Measurements from ENCODE around the gene RAD50. TPM values are rescaled to one million over a fixed set of nuclear protein-coding genes. Genes with fewer than 3 reads are reported as not detected.

Gene RAD50
- total and polyA plus RNA-seq, 7 donors, result 6.8 to 35.9 (median 28.5) TPM

DNA sequence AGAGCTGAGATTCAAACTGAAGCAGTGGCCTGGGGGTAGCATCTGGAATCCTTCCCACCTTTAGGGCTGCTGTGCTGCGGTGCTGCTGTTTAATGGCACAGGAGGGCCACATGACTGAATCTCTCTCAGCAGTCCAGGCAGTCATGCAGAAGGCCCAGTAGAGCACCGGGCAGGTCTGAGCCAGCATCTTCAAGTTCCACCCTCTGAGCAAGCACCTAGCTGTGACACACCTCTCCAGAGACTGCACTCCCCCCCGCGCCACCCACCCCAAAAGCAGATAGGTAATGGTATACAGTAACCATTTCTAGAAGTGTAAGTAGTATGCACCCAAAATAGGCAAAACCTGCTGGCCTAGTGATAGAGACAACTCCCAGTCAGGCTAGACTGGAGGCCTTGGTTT, 125.2 kb downstream of the RAD50 start:
- no peaks in the 10 kb centered on the region for H3K4me1 ChIP-seq
- no peak overlapping the region for H3K4me3 ChIP-seq
- no peaks in the 10 kb centered on the region for H3K9me3 ChIP-seq
- intact Hi-C loops (cut with DNase I), result no loop called here
- no peaks in the 10 kb centered on the region for H3K36me3 ChIP-seq (ENCODE audit: insufficient read depth in 1 of 2, low read depth in 1 of 2)
- no peak overlapping the region for H3K27ac ChIP-seq
- TF ChIP-seq, protein P1, sequence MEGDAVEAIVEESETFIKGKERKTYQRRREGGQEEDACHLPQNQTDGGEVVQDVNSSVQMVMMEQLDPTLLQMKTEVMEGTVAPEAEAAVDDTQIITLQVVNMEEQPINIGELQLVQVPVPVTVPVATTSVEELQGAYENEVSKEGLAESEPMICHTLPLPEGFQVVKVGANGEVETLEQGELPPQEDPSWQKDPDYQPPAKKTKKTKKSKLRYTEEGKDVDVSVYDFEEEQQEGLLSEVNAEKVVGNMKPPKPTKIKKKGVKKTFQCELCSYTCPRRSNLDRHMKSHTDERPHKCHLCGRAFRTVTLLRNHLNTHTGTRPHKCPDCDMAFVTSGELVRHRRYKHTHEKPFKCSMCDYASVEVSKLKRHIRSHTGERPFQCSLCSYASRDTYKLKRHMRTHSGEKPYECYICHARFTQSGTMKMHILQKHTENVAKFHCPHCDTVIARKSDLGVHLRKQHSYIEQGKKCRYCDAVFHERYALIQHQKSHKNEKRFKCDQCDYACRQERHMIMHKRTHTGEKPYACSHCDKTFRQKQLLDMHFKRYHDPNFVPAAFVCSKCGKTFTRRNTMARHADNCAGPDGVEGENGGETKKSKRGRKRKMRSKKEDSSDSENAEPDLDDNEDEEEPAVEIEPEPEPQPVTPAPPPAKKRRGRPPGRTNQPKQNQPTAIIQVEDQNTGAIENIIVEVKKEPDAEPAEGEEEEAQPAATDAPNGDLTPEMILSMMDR (IDR thresholded peaks at IDR 0.05), result no peak
- 80 to 97% (median 94%) methylated on average over 4 of the region's 4 CpGs for WGBS, 3 donors
- no peak for DNase-seq
- H3K27me3 ChIP-seq (ENCODE audit: insufficient read depth in 3 of 3, low read length in 2 of 3), result peaks cover 0 to 2% (median 0%) of the 10 kb centered on the region in 3 donors
- no peak for ATAC-seq

DNA sequence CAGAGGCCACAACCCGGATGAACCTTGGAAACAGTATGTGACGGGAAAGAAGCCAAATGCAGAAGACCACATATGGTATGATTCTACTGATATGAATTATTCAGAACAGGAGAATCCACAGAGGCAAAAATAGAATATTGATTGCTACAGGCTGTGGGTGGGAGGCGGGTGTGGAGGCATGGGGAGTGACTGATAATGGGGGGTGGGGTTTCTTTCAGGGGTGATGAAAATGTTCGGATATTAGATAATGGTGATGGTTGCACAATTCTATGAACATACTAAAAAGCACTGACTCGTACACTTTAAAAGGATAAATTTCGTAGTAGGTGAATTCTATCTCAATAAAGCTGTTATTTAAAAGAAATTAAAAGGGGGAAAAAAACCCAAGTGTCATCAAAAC, 127.7 kb downstream of the RAD50 start:
- intact Hi-C loops (cut with DNase I), result no loop called here
- H3K9me3 ChIP-seq, result no peaks in the 10 kb centered on the region
- ATAC-seq (no peak), DNase-seq (no peak)
- H3K4me3 ChIP-seq, result no peak overlapping the region
- TF ChIP-seq, protein P1 (IDR thresholded peaks at IDR 0.05), result no peak
- H3K4me1 ChIP-seq, result no peaks in the 10 kb centered on the region
- H3K36me3 ChIP-seq (ENCODE audit: insufficient read depth in 1 of 2, low read depth in 1 of 2), result no peaks in the 10 kb centered on the region
- H3K27ac ChIP-seq, result no peak overlapping the region
- 89 to 95% (median 94%) methylated on average over 6 of the region's 6 CpGs for WGBS, 3 donors
- no peaks in the 10 kb centered on the region for H3K27me3 ChIP-seq (ENCODE audit: insufficient read depth in 3 of 3, low read length in 2 of 3)

DNA sequence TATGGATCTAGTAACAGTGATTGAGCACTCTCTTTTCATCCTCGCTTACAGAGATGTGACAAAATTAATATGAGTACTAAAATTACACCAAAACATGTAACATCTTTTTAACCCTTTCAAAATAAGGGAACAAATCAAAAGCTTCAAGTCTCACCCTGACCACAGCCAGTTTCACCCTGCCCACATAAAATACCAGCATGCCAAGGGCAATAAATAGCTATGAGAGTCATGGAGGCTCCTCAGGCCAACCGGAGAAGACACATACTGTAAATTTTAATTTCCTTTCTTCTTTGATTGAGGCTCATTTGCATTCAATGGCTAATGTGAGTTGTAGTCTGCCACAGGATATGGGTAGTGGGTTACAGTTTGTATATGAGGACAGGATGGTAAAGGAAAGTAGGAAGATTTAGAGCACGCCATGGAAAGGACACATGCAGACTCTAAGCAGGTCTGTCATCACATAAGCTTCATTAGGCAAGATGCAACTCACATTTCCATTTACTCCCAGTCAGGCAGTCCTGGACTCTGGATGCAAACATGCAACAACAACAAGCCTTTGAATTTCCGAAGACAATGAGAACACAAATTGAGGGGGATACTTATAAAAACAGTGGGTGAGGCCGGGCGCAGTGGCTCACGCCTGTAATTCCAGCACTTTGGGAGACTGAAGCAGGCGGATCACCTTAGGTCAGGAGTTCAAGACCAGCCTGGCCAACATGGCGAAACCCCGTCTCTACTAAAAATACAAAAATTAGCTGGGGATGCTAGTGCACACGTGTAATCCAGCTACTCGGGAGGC, 128.3 kb downstream of the RAD50 start:
- no peak overlapping the region for H3K4me3 ChIP-seq
- H3K36me3 ChIP-seq (ENCODE audit: insufficient read depth in 1 of 2, low read depth in 1 of 2), result no peaks in the 10 kb centered on the region
- no peaks in the 10 kb centered on the region for H3K4me1 ChIP-seq
- H3K27me3 ChIP-seq (ENCODE audit: insufficient read depth in 3 of 3, low read length in 2 of 3), result no peaks in the 10 kb centered on the region
- intact Hi-C loops (cut with DNase I), result no loop called here
- no peaks in the 10 kb centered on the region for H3K9me3 ChIP-seq
- no peak overlapping the region for H3K27ac ChIP-seq
- ATAC-seq (no peak), DNase-seq (no peak)
- TF ChIP-seq, protein P1 (IDR thresholded peaks at IDR 0.05), result no peak
- 88 to 92% (median 89%) methylated on average over 12 of the region's 12 CpGs for WGBS, 3 donors

DNA sequence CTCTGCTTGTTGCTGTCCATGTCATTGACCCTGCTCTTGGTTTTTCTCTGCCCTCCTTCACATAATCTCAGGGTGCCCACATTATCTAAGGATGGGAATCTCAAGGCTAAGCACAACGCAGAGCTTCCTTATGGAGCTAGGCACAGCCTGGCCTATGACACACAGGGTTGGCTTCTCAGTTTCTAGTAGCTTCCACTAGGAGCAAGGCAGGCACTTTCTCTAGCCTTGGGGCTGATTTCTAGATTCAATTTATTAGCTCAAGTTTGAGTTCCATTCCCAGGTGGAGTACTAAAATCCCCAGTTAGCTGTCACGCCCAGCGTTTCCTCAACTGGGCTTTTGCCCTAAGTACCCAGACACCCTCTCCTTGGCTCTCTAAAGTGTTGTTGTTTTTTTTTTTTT, 129.4 kb downstream of the RAD50 start:
- ATAC-seq, result no peak
- Histone ChIP-seq H3K4me1 (no peaks in the 10 kb centered on the region), H3K4me3 (no peak overlapping the region), H3K36me3 (ENCODE audit: insufficient read depth in 1 of 2, low read depth in 1 of 2) (no peaks in the 10 kb centered on the region), H3K27ac (no peak overlapping the region), H3K27me3 (ENCODE audit: insufficient read depth in 3 of 3, low read length in 2 of 3) (no peaks in the 10 kb centered on the region), H3K9me3 (no peaks in the 10 kb centered on the region)
- TF ChIP-seq, protein P1 (IDR thresholded peaks at IDR 0.05), result no peak
- intact Hi-C loops (cut with DNase I), result no loop called here
- DNase-seq, result no peak
- 92 to 94% (median 94%) methylated on average over 3 of the region's 3 CpGs for WGBS, 3 donors

DNA sequence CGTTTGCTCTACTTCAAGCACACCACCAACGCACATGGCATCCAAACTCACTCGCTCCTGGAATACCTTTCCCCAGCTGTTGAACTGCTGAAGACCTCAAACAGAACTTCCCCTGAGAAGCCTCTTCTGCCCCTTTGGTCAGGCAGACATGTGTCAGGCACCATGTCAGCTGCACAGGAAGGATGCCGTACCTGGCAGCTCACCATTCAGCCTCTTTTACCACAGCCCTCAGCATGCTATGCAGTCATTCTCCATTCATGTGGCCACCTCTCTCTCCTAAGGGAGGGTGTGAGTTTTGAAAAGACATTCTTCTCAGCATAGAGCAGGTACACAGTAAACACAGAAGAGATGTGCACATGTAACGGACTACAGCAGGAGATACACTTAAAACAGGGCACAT, 131.2 kb downstream of the RAD50 start:
- H3K27ac ChIP-seq, result no peak overlapping the region
- DNase-seq (no peak), ATAC-seq (no peak)
- 89 to 95% (median 89%) methylated on average over 5 of the region's 5 CpGs for WGBS, 3 donors
- TF ChIP-seq, protein P1 (IDR thresholded peaks at IDR 0.05), result no peak
- intact Hi-C loops (cut with DNase I), result no loop called here
- H3K4me1 ChIP-seq, result no peaks in the 10 kb centered on the region
- no peaks in the 10 kb centered on the region for H3K36me3 ChIP-seq (ENCODE audit: insufficient read depth in 1 of 2, low read depth in 1 of 2)
- no peaks in the 10 kb centered on the region for H3K9me3 ChIP-seq
- no peak overlapping the region for H3K4me3 ChIP-seq
- no peaks in the 10 kb centered on the region for H3K27me3 ChIP-seq (ENCODE audit: insufficient read depth in 3 of 3, low read length in 2 of 3)
